Mesenchymal stem cell (in vitro differentiated cells and primary cell): Measurements from ENCODE around the gene GMPS.

ENCODE experiments used
- DNase-seq: peaks from one replicate; pipeline ENCODE4 v3.0.0-alpha.2; 2013
- H2AFZ ChIP-seq: one replicate; pipeline ENCODE4 v1.6.1; 2013; ENCODE audit warnings: low read depth, mild to moderate bottlenecking, control low read depth, inconsistent platforms, low read length, moderate library complexity
- H2AK5ac ChIP-seq: 2 replicates; pipeline ENCODE4 v1.6.1; 2013; ENCODE audit warnings: low read length, moderate library complexity, mild to moderate bottlenecking, inconsistent platforms; ENCODE audit not compliant: severe bottlenecking
- H2BK120ac ChIP-seq: one replicate; pipeline ENCODE4 v1.6.1; 2013; ENCODE audit warnings: low read depth, mild to moderate bottlenecking, inconsistent platforms, low read length, moderate library complexity
- H2BK12ac ChIP-seq, 2 experiments: one replicate each; pipeline ENCODE4 v1.6.1; 2013; ENCODE audit warnings: inconsistent platforms in 2 of 2, low read length in 2 of 2, mild to moderate bottlenecking in 2 of 2, moderate library complexity in 2 of 2, control low read depth in 1 of 2
- H2BK15ac ChIP-seq: one replicate; pipeline ENCODE4 v1.6.1; 2013; ENCODE audit warnings: mild to moderate bottlenecking, low read depth, inconsistent platforms; ENCODE audit not compliant: poor library complexity, severe bottlenecking
- H2BK5ac ChIP-seq: 2 replicates; pipeline ENCODE4 v1.6.1; 2013; ENCODE audit warnings: low read depth, mild to moderate bottlenecking, low read length, control low read depth, inconsistent platforms; ENCODE audit not compliant: poor library complexity, severe bottlenecking
- H3K14ac ChIP-seq, 2 experiments: one replicate each; pipeline ENCODE4 v1.6.1; 2013; ENCODE audit warnings: inconsistent platforms in 2 of 2, low read length in 2 of 2, control low read depth in 1 of 2, mild to moderate bottlenecking in 1 of 2, moderate library complexity in 1 of 2
- H3K18ac ChIP-seq, 2 experiments: one replicate each; pipeline ENCODE4 v1.6.1; 2013; ENCODE audit warnings: inconsistent platforms in 2 of 2, low read length in 2 of 2, control low read depth in 1 of 2, low read depth in 1 of 2, mild to moderate bottlenecking in 1 of 2
- H3K23ac ChIP-seq, 2 experiments: one replicate each; pipeline ENCODE4 v1.6.1; 2013; ENCODE audit warnings: inconsistent platforms in 2 of 2, low read length in 2 of 2, mild to moderate bottlenecking in 2 of 2, moderate library complexity in 2 of 2, control low read depth in 1 of 2
- H3K27ac ChIP-seq: 2 replicates; pipeline ENCODE4 v1.5.1; 2013; ENCODE audit warnings: mild to moderate bottlenecking, moderate library complexity, low read length, control low read depth, inconsistent platforms; ENCODE audit not compliant: poor library complexity, severe bottlenecking
- H3K27me3 ChIP-seq, 2 experiments: 2 replicates each; pipeline versions ENCODE4 v1.6.1 to v1.7.0; 2013; ENCODE audit warnings: low read length in 2 of 2, mild to moderate bottlenecking in 2 of 2, moderate library complexity in 2 of 2, control low read depth in 1 of 2, inconsistent platforms in 1 of 2; ENCODE audit not compliant: control insufficient read depth in 1 of 2, insufficient read depth in 1 of 2
- H3K36me3 ChIP-seq, 2 experiments: 2 replicates each; pipeline versions ENCODE4 v1.6.1 to v1.7.0; 2013; ENCODE audit warnings: low read length in 2 of 2, control low read depth in 1 of 2, inconsistent platforms in 1 of 2, low read depth in 1 of 2, mild to moderate bottlenecking in 1 of 2; ENCODE audit not compliant: insufficient read depth in 2 of 2, control insufficient read depth in 1 of 2
- H3K4ac ChIP-seq, 2 experiments: one replicate each; pipeline ENCODE4 v1.6.1; 2013; ENCODE audit warnings: inconsistent platforms in 2 of 2, low read length in 2 of 2, mild to moderate bottlenecking in 2 of 2, moderate library complexity in 2 of 2, control low read depth in 1 of 2, low read depth in 1 of 2
- H3K4me1 ChIP-seq: 2 replicates; pipeline ENCODE4 v1.6.1; 2013; ENCODE audit warnings: low read depth, low read length, control low read depth; ENCODE audit not compliant: control insufficient read depth, insufficient read depth
- H3K4me2 ChIP-seq: 2 replicates; pipeline ENCODE4 v1.6.1; 2013; ENCODE audit warnings: low read length, mild to moderate bottlenecking, inconsistent platforms; ENCODE audit not compliant: poor library complexity, severe bottlenecking
- H3K4me3 ChIP-seq, 2 experiments: 2 replicates each; pipeline versions ENCODE4 v1.5.1 to v1.7.0; 2013; ENCODE audit warnings: low read length in 2 of 2, mild to moderate bottlenecking in 2 of 2, control low read depth in 1 of 2, low read depth in 1 of 2; ENCODE audit not compliant: insufficient read depth in 1 of 2
- H3K79me1 ChIP-seq: replicated peaks from 2 replicates; pipeline ENCODE4 v1.6.1; 2013; ENCODE audit warnings: mild to moderate bottlenecking, control low read depth, low read length, inconsistent platforms; ENCODE audit not compliant: poor library complexity, severe bottlenecking
- H3K9ac ChIP-seq: 2 replicates; pipeline ENCODE4 v1.7.0; 2013; ENCODE audit warnings: mild to moderate bottlenecking, low read length, moderate library complexity
- H3K9me3 ChIP-seq: 2 replicates; pipeline ENCODE4 v1.7.0; 2013; ENCODE audit warnings: mild to moderate bottlenecking, low read length; ENCODE audit not compliant: control insufficient read depth
- H4K8ac ChIP-seq: one replicate; pipeline ENCODE4 v1.6.1; 2013; ENCODE audit warnings: inconsistent platforms, mild to moderate bottlenecking, low read length, moderate library complexity
- H4K91ac ChIP-seq: one replicate; pipeline ENCODE4 v1.6.1; 2013; ENCODE audit warnings: mild to moderate bottlenecking, low read length, inconsistent platforms
- WGBS: methylation state at CpG from one replicate; pipeline ENCODE4 v1.1.7; 2013; ENCODE audit warnings: mixed read lengths; 5-methylcytosine and 5-hydroxymethylcytosine counted together

Gene GMPS

DNA sequence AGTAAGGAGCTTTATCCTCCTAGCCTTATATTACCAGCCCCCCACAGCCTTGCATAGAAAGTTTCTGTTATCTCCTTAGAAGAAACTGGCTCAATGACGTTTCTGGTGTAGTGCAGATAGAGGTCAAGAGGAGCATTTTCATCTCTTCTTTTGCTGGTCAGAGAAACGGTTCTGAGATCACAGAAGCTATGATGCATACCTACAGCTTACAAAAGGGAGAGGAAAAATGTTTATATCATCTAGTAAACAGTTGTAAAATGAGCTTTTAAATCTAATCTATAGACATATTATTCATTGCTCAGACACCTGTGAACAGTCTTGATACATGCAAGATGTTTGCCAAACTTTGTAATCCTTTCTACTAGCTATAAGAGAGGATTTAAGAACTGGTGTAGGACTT lies 68.0 kb downstream of the GMPS start:
- Histone ChIP-seq H3K79me1 (peaks cover 3% of the 10 kb centered on the region), H3K4me1 (no peaks in the 10 kb centered on the region)
- no CpG with 5 or more reads among the region's 2 CpGs for WGBS

DNA sequence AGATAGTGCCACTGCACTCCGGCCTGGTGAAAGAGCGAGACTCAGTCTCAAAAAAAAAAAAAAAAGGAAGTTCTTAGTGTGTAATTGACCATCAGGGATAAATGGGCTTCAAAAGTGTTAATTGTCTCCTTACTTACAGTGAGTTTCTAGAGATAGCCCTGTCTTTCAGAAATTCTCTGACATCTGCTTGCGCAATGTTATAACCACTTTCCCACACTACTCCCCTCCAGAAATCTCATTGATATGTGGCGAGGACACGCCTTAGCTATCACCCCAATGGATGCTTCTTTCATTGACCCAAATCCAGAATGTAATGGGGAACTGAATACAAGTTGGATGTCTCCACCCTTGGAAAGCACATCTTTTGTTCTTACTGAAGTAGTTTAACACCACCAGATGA lies 70.9 kb downstream of the GMPS start:
- Histone ChIP-seq H4K91ac (no peak overlapping the region), H3K36me3 (peaks cover 5 to 53% of the 10 kb centered on the region in 2 experiments), H2BK120ac (no peak overlapping the region), H3K4ac (no peak overlapping the region), H3K79me1 (peaks cover 1% of the 10 kb centered on the region), H3K9ac (no peak overlapping the region), H3K23ac (no peak overlapping the region), H3K14ac (no peak overlapping the region), H3K27ac (no peak overlapping the region), H3K27me3 (no peaks in the 10 kb centered on the region), H3K4me2 (no peak overlapping the region), H2BK15ac (no peak overlapping the region), H2BK5ac (no peak overlapping the region), H4K8ac (no peak overlapping the region), H2BK12ac (no peak overlapping the region), H3K9me3 (no peaks in the 10 kb centered on the region), H3K18ac (no peak overlapping the region), H2AFZ (no peak overlapping the region), H3K4me3 (no peak overlapping the region), H2AK5ac (no peak overlapping the region), H3K4me1 (no peaks in the 10 kb centered on the region)
- no peak for DNase-seq
- 100% methylated on average over 5 of the region's 5 CpGs for WGBS

More for the DNA sequence above, 68.0 kb downstream of the GMPS start:
- H3K4me2 ChIP-seq: no peak overlapping the region
- H3K14ac ChIP-seq: no peak overlapping the region
- H3K36me3 ChIP-seq: peaks cover 8 to 71% of the 10 kb centered on the region in 2 experiments
- H3K4ac ChIP-seq: no peak overlapping the region
- no peaks in the 10 kb centered on the region for H3K27me3 ChIP-seq
- no peak overlapping the region for H2BK120ac ChIP-seq
- no peaks in the 10 kb centered on the region for H3K9me3 ChIP-seq
- no peak overlapping the region for H2AK5ac ChIP-seq
- no peak overlapping the region for H4K8ac ChIP-seq
- no peak for DNase-seq
- no peak overlapping the region for H2AFZ ChIP-seq
- no peak overlapping the region for H2BK15ac ChIP-seq
- H2BK12ac ChIP-seq: no peak overlapping the region
- no peak overlapping the region for H3K18ac ChIP-seq
- H3K9ac ChIP-seq: no peak overlapping the region
- H3K4me3 ChIP-seq: no peak overlapping the region
- H3K23ac ChIP-seq: no peak overlapping the region
- no peak overlapping the region for H3K27ac ChIP-seq
- H4K91ac ChIP-seq: no peak overlapping the region
- no peak overlapping the region for H2BK5ac ChIP-seq

DNA sequence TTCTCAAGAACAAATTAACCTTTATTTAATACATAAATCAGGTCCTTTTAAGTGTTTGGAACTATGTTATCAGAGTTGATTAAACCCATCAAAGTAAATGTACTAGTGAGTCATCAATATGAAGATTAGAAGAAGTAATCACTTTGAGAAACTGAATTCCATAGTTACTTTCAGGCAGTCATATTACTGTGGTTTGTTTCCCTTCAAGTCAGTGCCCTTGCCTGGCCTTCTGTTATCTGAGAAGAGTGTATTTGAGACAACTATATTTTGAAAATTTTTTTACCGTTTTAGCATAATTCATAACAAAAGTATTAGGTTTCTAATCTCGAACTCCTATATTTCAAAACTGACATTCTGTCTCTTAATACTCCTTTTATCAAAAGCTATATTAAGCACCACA lies 73.6 kb downstream of the GMPS start:
- Histone ChIP-seq H2BK15ac (no peak overlapping the region), H2BK120ac (no peak overlapping the region), H3K9ac (no peak overlapping the region), H3K79me1 (no peaks in the 10 kb centered on the region), H3K14ac (no peak overlapping the region), H3K4me3 (no peak overlapping the region), H3K4ac (no peak overlapping the region), H4K8ac (no peak overlapping the region), H3K18ac (no peak overlapping the region), H2BK5ac (no peak overlapping the region), H3K36me3 (peaks cover 0 to 25% of the 10 kb centered on the region in 2 experiments), H3K4me2 (no peak overlapping the region), H3K9me3 (no peaks in the 10 kb centered on the region), H3K27me3 (no peaks in the 10 kb centered on the region), H2AK5ac (no peak overlapping the region), H3K23ac (no peak overlapping the region), H2BK12ac (no peak overlapping the region), H3K4me1 (peaks cover 3% of the 10 kb centered on the region), H3K27ac (no peak overlapping the region), H4K91ac (no peak overlapping the region), H2AFZ (no peak overlapping the region)
- DNase-seq: no peak
- WGBS: no CpG with 5 or more reads among the region's 2 CpGs

DNA sequence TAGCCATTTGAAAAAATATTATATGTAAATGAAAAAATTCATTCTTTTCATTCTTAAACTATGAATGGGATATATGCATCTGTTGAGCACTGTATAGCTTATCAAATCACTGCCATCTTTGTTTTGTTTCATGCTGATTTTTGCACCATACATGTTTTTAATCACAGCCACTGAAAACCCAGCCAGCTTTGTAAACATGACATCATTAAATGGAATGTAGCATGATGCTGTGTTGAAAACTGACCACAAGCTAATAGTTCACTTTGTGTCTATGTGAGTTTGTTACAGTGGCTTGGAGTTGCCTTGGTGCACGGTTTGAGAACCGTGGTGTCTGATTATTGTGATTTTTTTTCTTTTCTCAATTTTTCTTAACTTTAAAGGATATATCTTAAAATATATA lies 75.7 kb downstream of the GMPS start:
- Histone ChIP-seq H2AFZ (no peak overlapping the region), H3K4me2 (peak overlapping the region; percentile 56), H3K18ac (no peak overlapping the region), H3K9ac (peak overlapping the region; percentile 80), H2BK5ac (peak overlapping the region; percentile 19), H3K79me1 (no peaks in the 10 kb centered on the region), H4K8ac (no peak overlapping the region), H3K9me3 (no peaks in the 10 kb centered on the region), H2BK15ac (no peak overlapping the region), H3K14ac (no peak overlapping the region), H2BK120ac (no peak overlapping the region), H3K36me3 (peaks cover 0 to 8% of the 10 kb centered on the region in 2 experiments), H3K4ac (no peak overlapping the region), H4K91ac (no peak overlapping the region), H2BK12ac (no peak overlapping the region), H2AK5ac (no peak overlapping the region), H3K4me3 (no peak overlapping the region), H3K4me1 (peaks cover 3% of the 10 kb centered on the region), H3K23ac (no peak overlapping the region), H3K27ac (peak overlapping the region; percentile 68), H3K27me3 (no peaks in the 10 kb centered on the region)
- no CpG with 5 or more reads among the region's 2 CpGs for WGBS
- peak; percentile 88 for DNase-seq
